HEK293 (cell line): ENCODE data around the gene ATP6V0B.

Experiments used
- CTCF ChIA-PET: fragments of 350-600 bp; formaldehyde crosslinking; extraction: SDS; loops from one replicate; lab custom pipeline; 2021; ENCODE audit warnings: antibody characterized with exemption; lab: Yijun Ruan, JAX
- POLR2A ChIA-PET: fragments of 300-600 bp; formaldehyde crosslinking; extraction: SDS; loops from one replicate; lab custom pipeline; 2020; ENCODE audit warnings: antibody characterized with exemption, inconsistent platforms; lab: Yijun Ruan, JAX
- H3K27ac ChIP-seq: fragments of 200-500 bp; sonication (Bioruptor generic); 2 replicates; pipeline ENCODE4 v1.5.1; 2014; ENCODE audit warnings: low read depth, low read length, control low read depth, inconsistent platforms; ENCODE audit errors: extremely low read depth
- H3K36me3 ChIP-seq, 2 experiments: fragments of 200-500 bp in 1 of 2; sonication (Bioruptor generic) in 1 of 2; 1 replicate in 1 of 2; 2 replicates in 1 of 2; pipeline ENCODE4 v1.5.1; 2014 to 2017; ENCODE audit warnings: inconsistent platforms in 2 of 2, low read length in 2 of 2; ENCODE audit not compliant: control insufficient read depth in 2 of 2, insufficient read depth in 1 of 2
- H3K4me1 ChIP-seq: fragments of 200-500 bp; sonication (Bioruptor generic); 2 replicates; pipeline ENCODE4 v1.5.1; 2014; ENCODE audit warnings: mild to moderate bottlenecking, low read length, inconsistent platforms; ENCODE audit not compliant: control insufficient read depth, insufficient read depth
- H3K4me3 ChIP-seq: 2 replicates; pipeline ENCODE4 v1.5.1; 2011; ENCODE audit warnings: low read depth, mild to moderate bottlenecking, control low read depth, low read length, moderate library complexity
- H3K9me3 ChIP-seq: fragments of 200-500 bp; sonication (Bioruptor generic); 2 replicates; pipeline ENCODE4 v1.5.1; 2014; ENCODE audit warnings: low read depth, low read length, inconsistent platforms; ENCODE audit not compliant: control insufficient read depth, insufficient read depth
- BCL11A ChIP-seq: fragments of 450-650 bp; formaldehyde crosslinking; IDR thresholded peaks from 2 replicates; pipeline ENCODE4 v1.5.1; 2016; ENCODE audit warnings: low read depth, missing biosample characterization, missing genetic modification characterization
- GLIS2 ChIP-seq: fragments of 450-650 bp; formaldehyde crosslinking; IDR thresholded peaks from 2 replicates; pipeline ENCODE4 v1.5.1; 2016; ENCODE audit warnings: missing biosample characterization, missing genetic modification characterization
- HIC1 ChIP-seq: fragments of 450-650 bp; formaldehyde crosslinking; IDR thresholded peaks from 2 replicates; pipeline ENCODE4 v1.5.1; 2016; ENCODE audit warnings: missing biosample characterization, missing genetic modification characterization
- KLF7 ChIP-seq: fragments of 450-650 bp; formaldehyde crosslinking; IDR thresholded peaks from 2 replicates; pipeline ENCODE4 v1.5.1; 2016; ENCODE audit warnings: missing biosample characterization, missing genetic modification characterization, borderline replicate concordance
- OVOL3 ChIP-seq: fragments of 450-650 bp; formaldehyde crosslinking; IDR thresholded peaks from 2 replicates; pipeline ENCODE4 v1.5.1; 2016; ENCODE audit warnings: missing biosample characterization, missing genetic modification characterization
- PRDM10 ChIP-seq: fragments of 450-650 bp; formaldehyde crosslinking; IDR thresholded peaks from 2 replicates; pipeline ENCODE4 v1.5.1; 2016; ENCODE audit warnings: missing biosample characterization, missing genetic modification characterization
- TSHZ1 ChIP-seq: fragments of 450-650 bp; formaldehyde crosslinking; IDR thresholded peaks from 2 replicates; pipeline ENCODE4 v1.5.1; 2016; ENCODE audit warnings: missing biosample characterization, missing genetic modification characterization, borderline replicate concordance
- ZBTB17 ChIP-seq: fragments of 450-650 bp; formaldehyde crosslinking; IDR thresholded peaks from 2 replicates; pipeline ENCODE4 v1.5.1; 2016; ENCODE audit warnings: missing biosample characterization, missing genetic modification characterization
- ZBTB26 ChIP-seq: fragments of 450-650 bp; formaldehyde crosslinking; optimal IDR thresholded peaks from 2 replicates; pipeline ENCODE3; 2016; ENCODE audit warnings: missing biosample characterization, mild to moderate bottlenecking, missing genetic modification characterization
- ZBTB48 ChIP-seq: fragments of 450-650 bp; formaldehyde crosslinking; IDR thresholded peaks from 2 replicates; pipeline ENCODE4 v1.5.1; 2016; ENCODE audit warnings: missing biosample characterization, missing genetic modification characterization
- ZIC2 ChIP-seq: fragments of 450-650 bp; formaldehyde crosslinking; IDR thresholded peaks from 2 replicates; pipeline ENCODE4 v1.5.1; 2016; ENCODE audit warnings: missing biosample characterization, missing genetic modification characterization
- ZNF169 ChIP-seq: fragments of 450-650 bp; formaldehyde crosslinking; IDR thresholded peaks from 2 replicates; pipeline ENCODE4 v1.5.1; 2016; ENCODE audit warnings: missing biosample characterization, missing genetic modification characterization
- ZNF23 ChIP-seq: fragments of 450-650 bp; formaldehyde crosslinking; IDR thresholded peaks from 2 replicates; pipeline ENCODE4 v1.5.1; 2016; ENCODE audit warnings: missing biosample characterization, missing genetic modification characterization, borderline replicate concordance
- ZNF239 ChIP-seq: fragments of 450-650 bp; formaldehyde crosslinking; IDR thresholded peaks from 2 replicates; pipeline ENCODE4 v1.5.1; 2016; ENCODE audit warnings: missing biosample characterization, missing genetic modification characterization
- ZNF341 ChIP-seq: fragments of 450-650 bp; formaldehyde crosslinking; IDR thresholded peaks from 2 replicates; pipeline ENCODE4; 2016; ENCODE audit warnings: low read depth, missing biosample characterization, missing genetic modification characterization
- ZNF624 ChIP-seq: fragments of 450-650 bp; formaldehyde crosslinking; IDR thresholded peaks from 2 replicates; pipeline ENCODE4 v1.5.1; 2017; ENCODE audit warnings: missing biosample characterization, missing genetic modification characterization
- ZNF843 ChIP-seq: fragments of 450-650 bp; formaldehyde crosslinking; IDR thresholded peaks from 2 replicates; pipeline ENCODE4 v1.5.1; 2016; ENCODE audit warnings: missing biosample characterization, missing genetic modification characterization

The ATP6V0B gene

GRCh38 chr1:43947061-43947873 lies 27.5 kb upstream of the ATP6V0B start:
- Histone ChIP-seq H3K4me1 (0 out of 2 replicates have a peak, but pooled peaks cover 4% of the 10 kb centered on the region), H3K27ac (peak overlapping the region; percentile 89)

GRCh38 chr1:43947874-43948437 lies 26.8 kb upstream of the ATP6V0B start:
- H3K9me3 ChIP-seq = no peaks in the 10 kb centered on the region
- POLR2A ChIA-PET = interaction anchor here (0.6 to 2.7 kb wide), 9 partner anchors 10 to 590 kb away, joined by 3 to 15 read pairs (median 4); partner anchors contain the start of genes ATP6V0B, CDC20 and KDM4A
- H3K27ac ChIP-seq = no peak overlapping the region; the same call in 1 of the 2 replicates
- TF ChIP-seq ZBTB26 (tag by site-specific recombination) = no peak
- TF ChIP-seq ZNF239 (tag by site-specific recombination) = no peak
- no peak for TF ChIP-seq ZNF23 (tag by site-specific recombination)
- 0 out of 2 replicates have a peak, but pooled peaks have one; percentile 21 for TF ChIP-seq ZBTB48
- no peak for TF ChIP-seq ZBTB17 (tag by site-specific recombination)
- no peak for TF ChIP-seq ZNF624
- no peak for TF ChIP-seq TSHZ1 (tag by site-specific recombination)
- peak; percentile 51 for TF ChIP-seq ZIC2 (tag by site-specific recombination)
- no peak for TF ChIP-seq OVOL3 (tag by site-specific recombination)

More at GRCh38 chr1:43947061-43947873, 27.5 kb upstream of the ATP6V0B start:
- Histone ChIP-seq H3K9me3 (no peaks in the 10 kb centered on the region), H3K4me3 (peak overlapping the region; percentile 85), H3K36me3 (peaks cover 0 to 34% of the 10 kb centered on the region in 2 experiments; a peak in 1 of 3 replicates)
- no peak for TF ChIP-seq ZNF843 (tag by site-specific recombination)
- TF ChIP-seq BCL11A (tag by site-specific recombination) = peak; percentile 65; the same call in 1 of the 2 replicates
- TF ChIP-seq PRDM10 (tag by site-specific recombination) = peak; percentile 84
- peak; percentile 45; the same call in 1 of the 2 replicates for TF ChIP-seq GLIS2 (tag by site-specific recombination)
- 0 out of 2 replicates have a peak, but pooled peaks have one; percentile 1 for TF ChIP-seq KLF7 (tag by site-specific recombination)
- TF ChIP-seq HIC1 (tag by site-specific recombination) = peak; percentile 77
- peak; percentile 49 for TF ChIP-seq ZNF341 (tag by site-specific recombination)
- TF ChIP-seq ZNF169 (tag by site-specific recombination) = no peak
- POLR2A ChIA-PET = interaction anchor here (0.8 to 2.7 kb wide), 12 partner anchors 9 to 589 kb away, joined by 3 to 15 read pairs (median 4); partner anchors contain the start of genes ARTN, ATP6V0B, CDC20 and DPH2
- CTCF ChIA-PET = interaction anchor here (0.5 to 6.4 kb wide), 7 partner anchors 13 to 1192 kb away, joined by 3 to 79 read pairs (median 5); partner anchors contain the start of gene ARTN

More at GRCh38 chr1:43947874-43948437, 26.8 kb upstream of the ATP6V0B start:
- peak overlapping the region; percentile 85 for H3K4me3 ChIP-seq
- CTCF ChIA-PET = interaction anchor here (0.5 to 6.4 kb wide), 3 partner anchors 99 to 1193 kb away, joined by 3 to 79 read pairs (median 4); no protein-coding TSS in a partner anchor
- peaks cover 7% of the 10 kb centered on the region for H3K4me1 ChIP-seq
- H3K36me3 ChIP-seq = peaks cover 0 to 34% of the 10 kb centered on the region in 2 experiments; a peak in 1 of 3 replicates
